Fibroblast of lung (primary cell): ENCODE measurements around the gene LSM3.

Experiments used
- EZH2 ChIP-seq: IDR thresholded peaks from 2 replicates; pipeline ENCODE4 v1.5.1; 2012; ENCODE audit warnings: low read length, control low read depth, mild to moderate bottlenecking; ENCODE audit errors: missing control alignments
- TF ChIP-seq, protein P1 (sequence below), 2 donors: IDR thresholded peaks in 1 of 2; conservative IDR thresholded peaks in 1 of 2; 1 replicate in 1 of 2; 2 replicates in 1 of 2; pipeline ENCODE4 v1.5.1; 2011 to 2012; ENCODE audit warnings: low read length in 2 of 2, control low read depth in 1 of 2, inconsistent platforms in 1 of 2, low read depth in 1 of 2, mild to moderate bottlenecking in 1 of 2

DNA sequence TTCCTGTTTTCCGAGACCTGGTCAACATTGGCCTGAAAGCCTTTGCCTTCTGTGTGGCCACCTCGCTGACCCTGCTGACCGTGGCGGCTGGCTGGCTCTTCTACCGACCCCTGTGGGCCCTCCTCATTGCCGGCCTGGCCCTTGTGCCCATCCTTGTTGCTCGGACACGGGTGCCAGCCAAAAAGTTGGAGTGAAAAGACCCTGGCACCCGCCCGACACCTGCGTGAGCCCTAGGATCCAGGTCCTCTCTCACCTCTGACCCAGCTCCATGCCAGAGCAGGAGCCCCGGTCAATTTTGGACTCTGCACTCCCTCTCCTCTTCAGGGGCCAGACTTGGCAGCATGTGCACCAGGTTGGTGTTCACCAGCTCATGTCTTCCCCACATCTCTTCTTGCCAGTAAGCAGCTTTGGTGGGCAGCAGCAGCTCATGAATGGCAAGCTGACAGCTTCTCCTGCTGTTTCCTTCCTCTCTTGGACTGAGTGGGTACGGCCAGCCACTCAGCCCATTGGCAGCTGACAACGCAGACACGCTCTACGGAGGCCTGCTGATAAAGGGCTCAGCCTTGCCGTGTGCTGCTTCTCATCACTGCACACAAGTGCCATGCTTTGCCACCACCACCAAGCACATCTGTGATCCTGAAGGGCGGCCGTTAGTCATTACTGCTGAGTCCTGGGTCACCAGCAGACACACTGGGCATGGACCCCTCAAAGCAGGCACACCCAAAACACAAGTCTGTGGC, 36.8 kb upstream of the LSM3 start:
- TF ChIP-seq, protein P1, sequence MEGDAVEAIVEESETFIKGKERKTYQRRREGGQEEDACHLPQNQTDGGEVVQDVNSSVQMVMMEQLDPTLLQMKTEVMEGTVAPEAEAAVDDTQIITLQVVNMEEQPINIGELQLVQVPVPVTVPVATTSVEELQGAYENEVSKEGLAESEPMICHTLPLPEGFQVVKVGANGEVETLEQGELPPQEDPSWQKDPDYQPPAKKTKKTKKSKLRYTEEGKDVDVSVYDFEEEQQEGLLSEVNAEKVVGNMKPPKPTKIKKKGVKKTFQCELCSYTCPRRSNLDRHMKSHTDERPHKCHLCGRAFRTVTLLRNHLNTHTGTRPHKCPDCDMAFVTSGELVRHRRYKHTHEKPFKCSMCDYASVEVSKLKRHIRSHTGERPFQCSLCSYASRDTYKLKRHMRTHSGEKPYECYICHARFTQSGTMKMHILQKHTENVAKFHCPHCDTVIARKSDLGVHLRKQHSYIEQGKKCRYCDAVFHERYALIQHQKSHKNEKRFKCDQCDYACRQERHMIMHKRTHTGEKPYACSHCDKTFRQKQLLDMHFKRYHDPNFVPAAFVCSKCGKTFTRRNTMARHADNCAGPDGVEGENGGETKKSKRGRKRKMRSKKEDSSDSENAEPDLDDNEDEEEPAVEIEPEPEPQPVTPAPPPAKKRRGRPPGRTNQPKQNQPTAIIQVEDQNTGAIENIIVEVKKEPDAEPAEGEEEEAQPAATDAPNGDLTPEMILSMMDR (conservative IDR thresholded peaks at IDR 0.05 in 1 of 2, IDR thresholded peaks at IDR 0.05 in 1 of 2; ENCODE audit: low read depth in 1 of 2, low read length in 2 of 2), result no peak
- no peak for TF ChIP-seq EZH2
